Measurements from ENCODE around the gene COL7A1.
"Not testable (repeated sequence)": the region's sequence is repeated elsewhere in the genome, so short reads cannot be mapped to it uniquely, and the experiment has no call there.

The COL7A1 gene

DNA sequence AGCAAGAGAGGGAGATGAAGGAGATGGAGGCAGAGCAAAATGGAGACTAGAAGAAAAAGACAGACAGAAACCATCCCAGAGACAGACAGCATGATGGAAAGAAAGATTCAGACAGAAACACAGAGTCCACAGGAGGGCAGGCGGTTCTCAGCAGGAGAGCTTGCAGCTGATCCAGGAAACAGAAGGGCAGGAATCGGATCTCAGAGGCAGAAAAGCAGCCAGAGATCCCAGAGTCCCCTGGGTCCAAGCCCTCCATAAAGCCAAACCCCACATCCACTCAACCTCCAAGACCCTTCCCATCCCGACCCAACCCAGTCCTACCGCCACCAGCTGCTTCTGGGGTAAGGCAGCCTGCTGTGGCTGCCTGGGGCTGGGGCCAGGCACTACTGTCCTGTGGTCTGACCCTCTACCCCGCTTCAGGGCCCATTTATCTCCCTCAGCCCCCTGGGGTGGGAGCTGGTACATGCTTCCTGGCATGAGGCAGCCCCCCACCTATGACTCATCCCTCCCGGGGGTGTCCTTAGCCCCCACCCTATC, 31.7 kb downstream of the COL7A1 start, which contains the start of gene UCN2:
UCN2 (minus strand) TSS at position 400 of the 537 bp plus-strand sequence. CDS start 657 bp downstream, outside the sequence.
- no peak for DNase-seq (ENCODE audit: low read depth)

GRCh38 chr3:48562367-48563095, 32.6 kb downstream of the COL7A1 start:
- DNase-seq (ENCODE audit: low read depth): no peak

GRCh38 chr3:48561045-48561736, 33.9 kb downstream of the COL7A1 start:
- no peak for DNase-seq (ENCODE audit: low read depth)

DNA sequence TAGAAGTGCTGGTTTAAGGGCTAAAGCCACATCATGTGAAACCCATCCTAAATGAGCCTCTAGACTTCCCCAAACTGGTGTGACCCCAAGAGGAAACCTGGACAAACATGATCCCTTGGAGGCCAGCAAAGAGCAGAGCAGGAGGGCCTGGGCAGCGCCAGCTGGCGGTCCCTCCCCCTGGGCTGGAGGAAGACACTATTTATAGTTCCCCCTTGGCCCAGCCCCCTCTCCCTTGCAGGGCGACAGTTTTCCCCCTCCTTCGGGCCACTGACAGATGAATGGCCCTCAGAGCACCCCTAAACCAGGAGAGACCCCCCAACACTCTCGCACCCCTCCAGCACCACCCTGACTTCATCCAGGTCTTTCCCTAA, 34.5 kb downstream of the COL7A1 start:
- no peak for DNase-seq (ENCODE audit: low read depth)

- DNase-seq (ENCODE audit: low read depth): no peak
Observed at GRCh38 chr3:48558493-48559134, 36.5 kb downstream of the COL7A1 start.

GRCh38 chr3:48556796-48557626, 38.1 kb downstream of the COL7A1 start, which contains the start of gene PFKFB4:
Gene PFKFB4, minus strand, starts transcription at chr3:48556803. Its CDS starts 26 bp downstream, at chr3:48556777.
- DNase-seq (ENCODE audit: low read depth): peak; percentile 98

DNA sequence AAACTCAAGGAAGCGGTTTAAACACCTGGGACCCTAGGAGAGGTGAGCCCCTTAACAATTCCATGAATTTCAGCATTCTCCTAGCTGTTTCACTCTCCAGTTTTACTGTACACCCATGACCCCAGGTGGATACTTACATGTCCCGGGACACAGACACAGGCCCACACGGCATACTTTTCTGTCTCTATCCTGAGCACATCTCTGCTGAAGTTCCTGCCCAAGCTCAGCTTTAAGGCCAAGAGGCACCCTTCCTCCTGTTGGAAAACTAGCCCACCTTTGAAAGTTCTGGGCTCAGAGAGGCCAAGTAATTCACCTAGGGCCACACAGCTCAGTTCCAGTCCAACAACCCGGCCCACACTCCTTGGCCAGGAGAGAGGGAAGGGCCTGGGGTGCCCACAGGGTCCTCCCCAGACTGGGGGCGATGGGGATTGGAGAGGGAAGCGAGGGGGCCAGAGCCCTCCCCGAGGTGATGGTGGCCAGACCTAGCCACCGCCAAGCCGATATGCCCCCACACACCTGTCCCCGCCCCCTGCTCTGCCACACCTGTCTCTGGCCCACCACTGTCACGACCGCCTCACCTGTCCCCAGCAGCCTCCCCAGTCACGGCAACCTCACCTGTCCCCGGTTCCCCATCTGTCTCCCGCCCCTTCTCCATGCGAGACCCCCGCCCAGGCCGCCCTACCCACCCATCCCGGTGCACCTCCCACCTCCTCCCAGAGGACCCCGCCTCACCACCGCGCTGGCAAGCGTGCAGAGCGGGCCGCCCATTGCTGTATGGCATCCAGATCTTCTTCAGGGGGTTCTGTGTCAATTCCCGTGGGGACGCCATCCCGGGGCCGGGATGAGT, 39.0 kb downstream of the COL7A1 start:
- no peak for DNase-seq (ENCODE audit: low read depth)

DNA sequence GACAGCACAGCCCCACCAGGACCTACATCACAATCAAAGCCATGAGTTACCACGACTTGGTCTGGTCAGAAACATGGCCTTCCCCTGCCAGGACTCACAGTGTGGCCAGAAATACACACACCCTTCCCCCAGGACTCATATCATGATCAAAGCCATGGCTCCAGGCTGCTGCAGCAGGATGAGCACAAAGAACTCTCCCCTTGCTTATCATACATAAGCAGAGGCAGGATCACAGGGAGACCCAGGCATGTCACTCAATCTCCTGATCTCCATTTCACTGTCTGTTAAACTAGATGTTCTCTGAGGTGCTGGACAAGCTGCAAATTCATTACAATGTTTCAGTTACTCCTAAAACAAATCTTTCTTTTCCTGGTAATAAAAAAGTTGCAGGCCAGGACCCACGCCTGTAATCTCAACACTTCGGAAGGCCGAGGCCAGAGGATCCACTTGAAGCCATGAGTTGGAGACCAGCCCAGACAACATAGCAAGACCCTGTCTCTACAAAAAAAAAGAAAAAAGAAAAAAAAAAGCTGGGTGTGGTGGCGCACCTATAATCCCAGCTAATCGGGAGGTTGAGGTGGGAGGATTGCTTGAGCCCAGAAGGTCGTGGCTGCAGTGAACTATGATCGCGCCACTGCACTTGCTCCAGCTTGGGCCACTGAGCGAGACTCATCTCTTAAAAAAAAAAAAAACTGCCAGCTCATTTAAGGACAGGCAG, 39.7 kb downstream of the COL7A1 start:
- no peak for DNase-seq (ENCODE audit: low read depth)

DNA sequence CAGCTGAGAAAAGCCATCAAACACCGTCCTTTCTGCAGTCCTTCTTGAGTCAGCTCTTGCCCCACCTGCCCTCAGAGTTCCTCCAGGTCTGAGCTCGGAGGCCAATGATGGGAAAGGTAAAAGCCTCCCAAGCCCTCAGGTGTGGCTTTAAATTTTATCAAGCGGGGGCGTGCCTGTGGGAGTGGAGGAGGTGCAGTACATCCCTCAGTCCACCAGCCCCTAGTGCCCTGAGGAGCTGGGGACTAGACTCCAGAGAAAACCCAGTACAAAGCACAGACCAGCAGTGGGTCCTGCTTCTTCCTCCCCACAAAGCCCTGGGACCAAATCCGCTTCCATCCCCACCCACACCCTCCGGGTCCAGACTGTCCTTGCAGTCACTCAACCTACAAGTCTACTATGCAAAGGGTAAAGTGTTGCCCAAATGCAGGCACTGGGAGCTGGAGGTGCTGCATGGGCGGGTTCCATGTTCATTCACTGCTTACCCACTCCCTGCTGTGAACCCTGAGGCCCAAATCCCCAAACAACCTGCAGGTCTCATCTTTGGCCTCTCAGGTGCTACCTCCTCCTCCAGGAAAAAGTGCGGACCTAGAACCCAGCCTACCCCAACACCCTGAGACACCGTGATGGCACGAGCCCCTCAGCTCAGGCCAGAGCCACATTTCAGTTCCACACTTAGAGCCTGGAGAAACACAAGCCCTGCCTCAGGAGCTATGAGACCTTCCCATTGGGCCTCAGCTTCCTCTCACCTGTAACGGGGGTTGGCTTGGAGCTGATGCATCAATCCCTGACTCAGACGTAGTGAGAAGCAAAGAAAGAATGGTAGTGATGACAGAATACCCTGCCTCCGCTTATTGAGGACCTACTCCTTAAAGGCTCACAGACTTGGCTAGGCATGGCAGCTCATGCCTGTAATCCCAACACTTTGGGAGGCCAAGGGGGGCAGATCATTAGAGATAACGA, 41.0 kb downstream of the COL7A1 start:
- DNase-seq (ENCODE audit: low read depth): no peak

- DNase-seq (ENCODE audit: low read depth): no peak
Observed at GRCh38 chr3:48553361-48553760, 41.8 kb downstream of the COL7A1 start.

GRCh38 chr3:48552111-48552951, 42.8 kb downstream of the COL7A1 start:
- DNase-seq (ENCODE audit: low read depth): no peak

GRCh38 chr3:48551651-48552050, 43.5 kb downstream of the COL7A1 start:
- not testable (repeated sequence) for DNase-seq (ENCODE audit: low read depth)

DNA sequence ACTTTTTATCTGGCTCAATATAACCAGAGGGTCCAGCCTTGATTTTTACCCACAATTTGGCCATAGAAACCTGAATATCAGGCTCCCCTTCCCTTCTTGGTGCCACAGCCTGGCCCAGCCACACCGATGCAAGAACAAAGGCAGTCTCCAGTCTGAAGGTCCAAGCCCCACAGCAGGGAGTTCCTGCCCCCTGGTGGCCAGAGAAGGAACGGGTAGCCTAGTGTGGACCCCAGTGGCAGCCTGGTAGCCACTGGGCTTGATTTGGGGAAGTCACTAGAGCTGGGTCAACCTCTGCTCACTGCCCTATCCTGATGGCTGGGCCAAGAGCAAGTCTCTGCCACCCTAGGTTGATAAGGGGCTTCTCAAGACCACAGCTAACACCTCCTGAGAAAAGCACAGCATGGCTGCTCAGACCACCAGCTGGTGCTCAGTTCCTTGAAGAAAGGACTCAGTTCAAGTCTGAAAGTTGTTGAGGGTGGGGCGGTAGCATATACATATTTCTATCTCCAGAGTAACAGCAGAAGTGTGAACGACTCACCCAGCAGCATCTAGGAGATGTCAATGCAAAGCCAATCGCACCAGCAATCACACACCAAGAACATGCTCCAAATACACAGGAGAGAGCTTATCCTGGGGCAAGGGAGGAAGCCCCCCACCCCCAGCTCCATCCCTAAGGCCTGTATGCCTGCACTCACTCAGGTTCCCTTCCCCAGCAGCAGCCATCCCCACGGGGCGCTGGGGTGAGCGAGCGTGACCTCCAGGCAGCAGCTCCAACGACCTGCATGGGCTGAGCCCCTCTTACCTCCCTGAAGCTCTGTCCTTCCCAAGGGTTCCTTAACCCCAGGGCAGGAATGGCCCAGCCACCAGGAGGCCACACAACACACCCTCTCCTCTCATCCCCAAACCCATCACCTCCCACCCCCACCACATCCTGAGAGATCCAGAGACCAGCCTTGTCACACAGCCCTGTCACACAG, 46.1 kb downstream of the COL7A1 start:
- no peak for DNase-seq (ENCODE audit: low read depth)

DNA sequence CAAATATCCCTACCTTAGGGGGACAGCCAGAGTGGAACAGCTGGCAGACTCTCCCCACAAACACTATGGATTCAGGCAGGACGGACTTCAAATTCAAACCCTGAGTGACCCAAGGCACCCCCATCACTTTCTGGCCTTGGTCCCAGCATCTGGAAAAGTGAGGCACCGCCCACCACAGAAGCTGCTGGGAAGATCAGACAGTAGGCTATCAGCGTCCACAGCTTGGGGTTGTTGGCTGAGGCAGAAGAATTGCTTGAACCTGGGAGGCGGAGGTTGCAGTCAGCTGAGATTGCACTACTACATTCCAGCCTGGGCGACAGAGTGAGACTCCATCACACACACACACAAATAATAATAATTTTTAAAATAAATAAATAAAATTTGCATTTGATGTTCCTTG, 47.0 kb downstream of the COL7A1 start:
- no peak for DNase-seq (ENCODE audit: low read depth)

GRCh38 chr3:48546203-48546829, 48.8 kb downstream of the COL7A1 start:
- no peak for DNase-seq (ENCODE audit: low read depth)

DNA sequence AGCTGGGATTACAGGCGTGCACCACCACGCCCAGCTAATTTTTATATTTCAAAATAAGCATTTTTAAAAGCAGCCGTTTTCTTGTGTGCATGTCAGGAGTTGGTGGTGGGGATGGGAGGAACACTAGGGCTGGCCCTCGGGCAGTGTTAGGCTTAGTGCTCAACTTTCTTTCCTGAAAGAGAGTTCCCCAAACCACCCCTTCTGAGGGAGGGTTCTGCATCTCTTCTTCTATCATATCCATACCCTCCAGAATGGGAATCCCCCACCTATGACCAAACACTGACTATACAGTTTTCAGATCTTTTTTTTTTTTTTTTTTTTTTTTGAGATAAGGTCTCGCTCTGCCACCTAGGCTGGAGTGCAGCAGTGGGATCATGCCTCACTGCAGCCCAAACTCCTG, 51.0 kb downstream of the COL7A1 start:
- DNase-seq (ENCODE audit: low read depth): no peak

Data from HS-5 (cell line).